ENCODE data around the gene UBR1. TPM values are rescaled to one million over a fixed set of nuclear protein-coding genes. Genes with fewer than 3 reads are reported as not detected.
"Not testable (repeated sequence)": the region's sequence is repeated elsewhere in the genome, so short reads cannot be mapped to it uniquely, and the experiment has no call there.

The UBR1 gene
- total RNA-seq, 2 experiments from 2014 or later = 19.8 to 33.5 TPM

DNA sequence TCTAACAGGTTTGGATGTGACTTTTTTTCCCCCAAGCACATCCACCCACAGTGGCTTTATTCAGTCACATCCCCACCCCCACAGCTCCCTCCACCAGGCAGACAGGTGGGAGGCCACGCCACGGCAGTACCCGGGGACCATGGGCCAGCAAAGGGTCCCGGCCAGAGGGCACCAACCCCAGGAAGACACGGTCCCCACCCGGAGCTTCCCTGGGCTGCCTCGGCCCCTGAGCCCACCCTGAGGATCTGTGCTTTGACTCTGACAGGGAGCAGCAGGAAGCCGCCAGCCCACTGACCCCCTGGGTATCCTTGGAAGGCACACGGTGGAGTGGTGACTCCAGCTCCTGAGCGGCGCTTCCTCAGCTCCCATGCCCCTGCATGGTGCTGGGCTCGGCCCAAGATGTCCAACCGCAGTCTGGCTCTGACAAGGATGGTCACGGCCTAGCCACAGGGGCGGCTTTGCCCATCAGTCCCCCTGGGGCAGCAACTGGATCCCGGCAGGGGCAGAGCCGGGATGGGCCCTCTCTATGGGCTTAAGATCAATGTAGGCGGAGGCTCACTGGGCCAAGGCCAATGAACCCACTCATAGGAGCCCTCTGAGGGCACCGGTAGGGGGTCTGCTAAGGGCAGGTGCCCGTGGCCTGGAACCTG lies 119.0 kb downstream of the UBR1 start:
- no peaks in the 10 kb centered on the region for H3K79me2 ChIP-seq (ENCODE audit: insufficient read depth, low read depth, low read length)
- ChIA-PET CTCF (ENCODE audit: unreplicated experiment) (no interaction called here), POLR2A (no interaction called here)
- BruUV-seq (replicated peaks) = no TSS peak
- H2AFZ ChIP-seq (ENCODE audit: low read length) = no peak overlapping the region
- no peaks in the 10 kb centered on the region for H3K4me1 ChIP-seq (ENCODE audit: insufficient read depth, low read length, poor library complexity, severe bottlenecking)
- no peak overlapping the region for H3K4me3 ChIP-seq (ENCODE audit: low read depth, low read length, poor library complexity, severe bottlenecking)
- H3K4me2 ChIP-seq (ENCODE audit: low read length) = no peak overlapping the region
- no peaks in the 10 kb centered on the region for H3K9me3 ChIP-seq (ENCODE audit: low read length)
- no peak for DNase-seq (ENCODE audit: low spot score)
- H3K36me3 ChIP-seq (ENCODE audit: insufficient read depth, low read length) = peaks cover 60% of the 10 kb centered on the region
- TF ChIP-seq EZH2phosphoT487 (IDR thresholded peaks at IDR 0.05; ENCODE audit: borderline replicate concordance, low read depth, low read length) = no peak
- TF ChIP-seq, protein P1, sequence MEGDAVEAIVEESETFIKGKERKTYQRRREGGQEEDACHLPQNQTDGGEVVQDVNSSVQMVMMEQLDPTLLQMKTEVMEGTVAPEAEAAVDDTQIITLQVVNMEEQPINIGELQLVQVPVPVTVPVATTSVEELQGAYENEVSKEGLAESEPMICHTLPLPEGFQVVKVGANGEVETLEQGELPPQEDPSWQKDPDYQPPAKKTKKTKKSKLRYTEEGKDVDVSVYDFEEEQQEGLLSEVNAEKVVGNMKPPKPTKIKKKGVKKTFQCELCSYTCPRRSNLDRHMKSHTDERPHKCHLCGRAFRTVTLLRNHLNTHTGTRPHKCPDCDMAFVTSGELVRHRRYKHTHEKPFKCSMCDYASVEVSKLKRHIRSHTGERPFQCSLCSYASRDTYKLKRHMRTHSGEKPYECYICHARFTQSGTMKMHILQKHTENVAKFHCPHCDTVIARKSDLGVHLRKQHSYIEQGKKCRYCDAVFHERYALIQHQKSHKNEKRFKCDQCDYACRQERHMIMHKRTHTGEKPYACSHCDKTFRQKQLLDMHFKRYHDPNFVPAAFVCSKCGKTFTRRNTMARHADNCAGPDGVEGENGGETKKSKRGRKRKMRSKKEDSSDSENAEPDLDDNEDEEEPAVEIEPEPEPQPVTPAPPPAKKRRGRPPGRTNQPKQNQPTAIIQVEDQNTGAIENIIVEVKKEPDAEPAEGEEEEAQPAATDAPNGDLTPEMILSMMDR (conservative IDR thresholded peaks at IDR 0.05; ENCODE audit: low read length) = no peak
- H3K27ac ChIP-seq (ENCODE audit: low read depth, low read length, poor library complexity, severe bottlenecking) = no peak overlapping the region
- H4K20me1 ChIP-seq (ENCODE audit: insufficient read depth, low read length) = no peaks in the 10 kb centered on the region
- intact Hi-C loops (cut with micrococcal nuclease; ENCODE audit: unreplicated experiment) = no loop called here
- no peaks in the 10 kb centered on the region for H3K9me2 ChIP-seq (ENCODE audit: insufficient read depth, low read length)

DNA sequence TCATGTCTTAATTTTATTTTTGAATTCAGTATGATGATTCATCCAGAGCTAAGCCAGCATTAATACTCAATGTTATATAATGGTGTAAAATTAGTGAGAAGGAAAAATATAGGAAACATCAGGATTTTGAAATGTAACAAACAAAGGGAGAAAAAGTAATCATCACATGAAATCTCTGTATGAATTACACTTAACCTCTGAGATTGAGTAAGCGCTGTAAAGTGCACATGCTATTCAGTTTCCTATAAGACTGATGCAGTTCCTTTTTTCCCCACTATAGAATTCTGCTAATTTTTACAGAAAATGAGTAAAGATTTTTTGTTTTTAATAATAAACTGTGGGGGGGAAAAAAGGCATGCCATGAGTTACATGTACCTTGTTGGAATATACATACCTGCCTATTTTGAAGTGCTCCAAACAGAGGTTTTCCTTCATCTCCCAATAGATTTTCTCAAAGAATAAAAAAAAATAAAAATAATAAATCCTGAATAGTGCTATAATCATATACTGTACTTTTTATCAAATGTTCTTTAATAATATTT lies 121.3 kb downstream of the UBR1 start:
- H3K4me2 ChIP-seq (ENCODE audit: low read length) = no peak overlapping the region
- DNase-seq (ENCODE audit: low spot score) = no peak
- no peaks in the 10 kb centered on the region for H4K20me1 ChIP-seq (ENCODE audit: insufficient read depth, low read length)
- H3K27ac ChIP-seq (ENCODE audit: low read depth, low read length, poor library complexity, severe bottlenecking) = no peak overlapping the region
- POLR2A ChIA-PET = interaction anchor here (0.6 kb wide), 1 partner anchor 17 kb away, joined by 4 read pairs; no protein-coding TSS in a partner anchor
- H3K9me3 ChIP-seq (ENCODE audit: low read length) = no peaks in the 10 kb centered on the region
- H2AFZ ChIP-seq (ENCODE audit: low read length) = no peak overlapping the region
- H3K4me3 ChIP-seq (ENCODE audit: low read depth, low read length, poor library complexity, severe bottlenecking) = no peak overlapping the region
- no peak for TF ChIP-seq EZH2phosphoT487 (IDR thresholded peaks at IDR 0.05; ENCODE audit: borderline replicate concordance, low read depth, low read length)
- TF ChIP-seq, protein P1 (conservative IDR thresholded peaks at IDR 0.05; ENCODE audit: low read length) = 0 out of 2 replicates have a peak, but pooled peaks have one; percentile 31
- BruUV-seq (replicated peaks) = no TSS peak
- no peaks in the 10 kb centered on the region for H3K4me1 ChIP-seq (ENCODE audit: insufficient read depth, low read length, poor library complexity, severe bottlenecking)
- intact Hi-C loops (cut with micrococcal nuclease; ENCODE audit: unreplicated experiment) = no loop called here
- H3K79me2 ChIP-seq (ENCODE audit: insufficient read depth, low read depth, low read length) = no peaks in the 10 kb centered on the region
- CTCF ChIA-PET (ENCODE audit: unreplicated experiment) = no interaction called here
- H3K9me2 ChIP-seq (ENCODE audit: insufficient read depth, low read length) = no peaks in the 10 kb centered on the region
- H3K36me3 ChIP-seq (ENCODE audit: insufficient read depth, low read length) = peaks cover 70% of the 10 kb centered on the region

- H3K4me1 ChIP-seq (ENCODE audit: insufficient read depth, low read length, poor library complexity, severe bottlenecking); H3K27ac ChIP-seq (ENCODE audit: low read depth, low read length, poor library complexity, severe bottlenecking); H3K4me2 ChIP-seq (ENCODE audit: low read length); H2AFZ ChIP-seq (ENCODE audit: low read length); H4K20me1 ChIP-seq (ENCODE audit: insufficient read depth, low read length); DNase-seq (ENCODE audit: low spot score); BruUV-seq (replicated peaks); H3K79me2 ChIP-seq (ENCODE audit: insufficient read depth, low read depth, low read length); H3K4me3 ChIP-seq (ENCODE audit: low read depth, low read length, poor library complexity, severe bottlenecking); H3K9me2 ChIP-seq (ENCODE audit: insufficient read depth, low read length); intact Hi-C loops (cut with micrococcal nuclease; ENCODE audit: unreplicated experiment); H3K9me3 ChIP-seq (ENCODE audit: low read length); CTCF ChIA-PET (ENCODE audit: unreplicated experiment): not testable (repeated sequence)
- POLR2A ChIA-PET = interaction anchor here (0.6 to 0.7 kb wide), 3 partner anchors 56 to 94 kb away, joined by 3 to 6 read pairs (median 3); no protein-coding TSS in a partner anchor
- H3K36me3 ChIP-seq (ENCODE audit: insufficient read depth, low read length) = peaks cover 82% of the 10 kb centered on the region
These were observed 126.7 kb downstream of the UBR1 start for GRCh38 chr15:42979113-42979512.

Measured in OCI-LY7 (cell line).